CD4-positive, alpha-beta T cell treated with Interleukin-1 beta for 1 hour (primary cell): ENCODE results near the gene RIC3.

Experiments used
- DNase-seq, 2 donors: peaks; one replicate each; pipeline ENCODE4 v3.0.0-alpha.2; 2020 to 2022

The RIC3 gene

DNA sequence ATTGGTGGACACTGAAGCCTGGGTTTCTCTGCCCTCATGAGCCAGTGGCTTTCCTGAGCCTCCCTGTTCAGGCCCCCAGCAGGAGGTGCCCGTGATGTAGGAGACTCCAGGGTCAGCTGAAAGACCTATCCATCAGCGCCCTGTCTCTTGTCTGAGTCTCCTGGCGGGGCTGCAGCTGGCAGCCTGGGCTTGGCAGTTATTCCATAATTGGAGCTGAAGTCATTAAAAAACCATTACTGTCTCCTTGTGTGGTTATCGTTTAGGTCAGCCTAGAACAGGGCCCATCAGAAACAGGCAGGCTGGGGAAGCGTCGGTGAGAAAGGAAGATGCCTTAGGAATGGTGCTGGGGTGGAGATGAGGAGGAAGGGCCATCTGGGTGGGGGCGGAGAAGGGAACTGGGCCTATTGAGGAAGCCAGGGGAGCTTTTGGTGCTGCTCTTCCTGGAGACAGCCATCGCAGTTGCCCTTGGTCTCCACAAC, 82.8 kb downstream of the RIC3 start:
- no peak for DNase-seq

DNA sequence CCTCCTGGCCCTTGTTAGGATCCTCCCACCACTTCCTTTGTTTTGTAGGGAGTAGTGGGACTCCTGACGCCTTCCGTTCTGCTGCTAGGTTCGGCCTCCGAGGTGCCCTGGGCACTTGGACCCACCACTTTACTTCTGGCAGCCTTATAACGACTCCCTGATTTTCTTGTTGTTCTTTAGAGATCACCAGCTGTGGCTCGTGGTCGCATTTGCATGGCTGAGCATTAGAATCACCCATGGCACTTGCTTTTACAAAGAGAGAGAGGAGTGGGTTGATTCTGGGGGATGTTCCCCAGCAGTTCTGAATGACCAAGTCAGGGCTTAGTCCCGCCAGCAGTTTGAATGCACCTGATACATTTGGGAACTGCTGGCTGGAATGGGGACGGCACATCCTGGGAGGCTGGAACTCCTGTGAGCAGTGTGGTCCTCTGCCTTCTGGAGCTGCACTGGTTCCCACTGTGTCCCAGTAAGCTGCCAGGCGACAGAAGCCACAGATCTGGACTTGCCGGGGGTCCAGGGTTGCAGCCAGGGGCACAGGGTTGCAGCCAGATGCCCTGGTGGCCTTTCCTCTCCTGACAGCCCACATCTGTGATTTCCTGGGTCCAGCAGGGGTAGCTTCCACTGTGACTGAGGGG, 83.7 kb downstream of the RIC3 start:
- no peak for DNase-seq

DNA sequence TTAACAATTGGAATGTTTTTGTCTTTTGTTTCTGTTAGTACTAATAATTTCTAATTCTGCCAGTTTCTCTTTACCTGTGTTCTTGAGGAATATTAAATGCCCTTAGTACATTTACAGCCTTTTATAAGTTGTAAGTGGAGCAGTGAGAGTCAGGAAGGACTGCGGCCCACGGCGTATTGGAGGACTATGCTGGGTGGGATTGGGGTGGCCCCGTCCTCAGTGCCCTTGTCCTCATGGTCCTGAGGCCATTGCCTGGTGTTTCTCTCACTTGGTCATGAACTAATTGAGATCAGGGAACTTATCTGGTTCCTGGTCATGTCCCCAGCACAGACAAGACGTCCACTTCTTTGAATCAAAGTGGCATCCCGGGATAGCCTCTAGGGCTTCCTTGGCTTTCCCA, 84.5 kb downstream of the RIC3 start:
- DNase-seq: no peak

DNA sequence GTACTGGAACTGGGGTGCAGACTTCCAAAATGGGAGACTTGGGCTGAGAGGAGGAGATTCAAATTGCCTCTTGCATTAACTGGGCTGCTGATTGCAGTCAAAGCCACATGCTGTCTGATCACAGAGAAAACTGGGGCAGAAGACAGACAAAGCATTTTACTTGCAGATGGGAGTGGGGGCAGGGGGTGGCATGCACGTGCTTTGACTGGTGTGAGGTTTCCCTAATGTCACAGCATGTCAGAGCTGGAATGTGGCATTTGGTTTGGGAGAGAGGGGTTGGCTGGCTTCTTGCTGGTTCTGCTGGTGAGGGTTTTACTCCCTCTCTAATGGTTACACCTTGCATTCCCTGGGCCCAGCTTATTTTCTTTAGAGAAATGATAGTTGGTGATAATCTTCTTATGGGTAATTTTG, 84.9 kb downstream of the RIC3 start:
- DNase-seq: no peak

DNA sequence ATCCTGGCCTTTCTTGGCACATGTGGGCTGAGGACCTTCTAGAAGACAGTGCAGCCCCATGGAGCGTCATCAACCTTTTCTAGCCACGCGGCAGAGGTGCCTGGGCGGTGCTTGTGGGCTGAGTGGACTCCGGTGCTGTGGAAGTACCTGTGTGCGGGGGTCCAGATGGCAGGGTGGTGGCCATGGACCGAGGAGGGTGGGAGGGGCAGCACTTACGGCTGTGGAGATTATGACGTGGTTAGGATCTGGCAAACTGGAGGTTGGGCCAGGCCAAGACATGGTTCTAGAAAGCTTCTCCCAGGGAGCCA, 85.8 kb downstream of the RIC3 start:
- DNase-seq: no peak

DNA sequence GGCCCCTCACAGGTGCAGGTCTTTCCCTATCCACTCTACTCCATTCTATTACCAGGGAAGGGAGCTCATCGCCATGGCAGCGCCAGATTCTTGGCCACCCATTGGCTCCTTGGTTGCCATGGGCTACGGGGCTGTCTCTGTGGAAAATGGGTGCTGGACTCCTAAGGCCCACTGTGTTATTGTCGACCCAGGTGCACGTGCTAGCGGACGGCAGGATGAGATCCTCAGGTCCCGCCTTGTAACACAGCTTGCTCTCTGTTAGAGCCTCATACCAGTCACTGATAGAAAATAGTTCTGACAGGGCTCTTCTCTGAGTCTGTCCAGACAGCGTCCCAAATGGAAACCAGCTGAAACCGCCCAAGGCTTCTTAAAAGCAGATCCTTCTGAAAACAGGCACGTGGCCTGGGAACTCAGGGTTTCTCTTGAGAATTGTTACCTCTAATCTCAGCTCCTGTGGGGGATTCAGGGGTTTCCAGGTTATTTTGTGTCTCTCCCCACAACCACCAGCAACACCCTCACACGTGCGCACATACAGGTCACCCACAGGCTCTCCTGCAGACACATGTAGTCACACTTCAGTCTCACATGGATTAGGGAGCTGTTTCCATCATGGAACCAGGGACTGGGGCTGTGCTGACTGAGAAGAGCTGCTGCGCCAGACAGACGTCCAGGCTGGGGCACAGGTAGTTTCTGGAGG, 86.3 kb downstream of the RIC3 start:
- DNase-seq: no peak

DNA sequence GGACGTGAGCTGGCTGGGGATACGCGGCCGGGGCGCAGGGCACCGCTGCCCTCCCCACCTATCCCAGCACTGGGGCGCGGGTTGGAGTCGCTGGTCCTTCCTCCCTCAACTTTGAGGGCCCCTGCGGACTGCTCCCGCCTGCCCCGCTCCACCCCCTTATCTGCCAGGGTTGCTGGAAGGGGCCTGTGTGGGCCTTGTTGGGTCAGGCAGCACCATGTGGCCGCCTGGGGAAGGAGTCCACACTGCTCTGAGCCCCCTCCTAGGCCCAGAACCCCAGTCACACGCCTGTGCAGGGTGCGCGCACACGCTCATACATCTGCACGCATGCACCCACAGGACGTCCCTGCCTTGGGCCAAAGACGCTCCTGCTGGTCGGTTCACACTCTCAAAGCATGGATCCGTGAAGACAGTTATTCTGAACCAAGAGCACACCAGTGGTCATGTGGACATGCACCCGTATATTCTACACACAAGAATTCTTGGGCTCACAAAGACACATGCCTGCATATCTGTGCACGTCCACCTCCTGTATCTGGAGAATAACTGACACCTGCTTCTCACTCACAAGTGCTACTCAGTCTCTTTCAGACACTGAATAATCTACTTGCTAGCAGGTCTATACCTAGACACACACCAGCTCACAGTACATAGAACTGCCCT, 87.1 kb downstream of the RIC3 start:
- no peak for DNase-seq

DNA sequence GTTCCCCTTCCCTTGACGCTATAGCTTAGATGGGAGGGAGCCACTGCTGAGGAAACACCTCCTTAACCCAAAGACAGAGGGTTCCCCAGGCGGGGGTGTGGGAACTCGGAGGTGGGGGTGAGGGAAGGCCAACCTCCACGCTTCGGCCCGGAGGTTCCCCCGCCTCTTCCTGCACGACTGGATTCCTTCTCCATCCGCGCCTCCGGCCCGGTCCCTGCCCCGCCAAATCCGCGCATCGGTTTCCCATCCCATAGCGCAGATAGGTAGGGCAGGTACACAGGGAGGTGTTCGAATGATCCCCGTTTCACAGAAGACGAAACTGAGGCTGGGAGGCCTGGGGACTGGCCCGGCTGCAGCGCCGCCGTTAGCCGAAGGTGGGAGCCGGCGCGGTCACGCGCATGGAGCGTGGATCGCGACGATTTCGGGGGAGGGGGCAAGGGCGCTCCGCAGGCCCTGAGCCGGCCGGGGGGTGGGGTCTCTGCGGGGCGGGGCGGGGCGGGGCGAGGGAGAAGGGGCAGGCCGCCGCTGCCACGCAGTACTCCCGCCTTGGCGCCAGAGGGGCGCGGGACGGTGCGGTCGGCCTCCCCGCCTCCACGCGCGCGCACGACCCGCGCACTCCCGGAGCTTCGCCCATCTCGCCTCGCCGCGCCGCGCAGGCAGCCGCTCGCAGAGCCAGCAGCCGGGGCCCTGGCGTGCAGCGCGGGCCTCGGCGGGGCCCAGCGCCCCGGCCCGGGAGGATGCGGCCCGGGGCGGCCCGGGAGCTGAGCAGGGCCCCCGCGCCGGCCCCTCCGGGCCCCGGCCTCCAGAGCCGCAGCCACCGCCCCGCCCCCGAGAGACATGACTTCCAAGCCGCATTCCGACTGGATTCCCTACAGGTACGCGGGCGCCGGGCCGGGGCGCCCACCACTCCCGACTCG, 87.9 kb downstream of the RIC3 start, which contains the start of gene TUB:
Gene TUB, plus strand, starts transcription at position 538 of the 917 bp plus-strand sequence. Its CDS starts 300 bp downstream, at position 838.
- DNase-seq: no peak

DNA sequence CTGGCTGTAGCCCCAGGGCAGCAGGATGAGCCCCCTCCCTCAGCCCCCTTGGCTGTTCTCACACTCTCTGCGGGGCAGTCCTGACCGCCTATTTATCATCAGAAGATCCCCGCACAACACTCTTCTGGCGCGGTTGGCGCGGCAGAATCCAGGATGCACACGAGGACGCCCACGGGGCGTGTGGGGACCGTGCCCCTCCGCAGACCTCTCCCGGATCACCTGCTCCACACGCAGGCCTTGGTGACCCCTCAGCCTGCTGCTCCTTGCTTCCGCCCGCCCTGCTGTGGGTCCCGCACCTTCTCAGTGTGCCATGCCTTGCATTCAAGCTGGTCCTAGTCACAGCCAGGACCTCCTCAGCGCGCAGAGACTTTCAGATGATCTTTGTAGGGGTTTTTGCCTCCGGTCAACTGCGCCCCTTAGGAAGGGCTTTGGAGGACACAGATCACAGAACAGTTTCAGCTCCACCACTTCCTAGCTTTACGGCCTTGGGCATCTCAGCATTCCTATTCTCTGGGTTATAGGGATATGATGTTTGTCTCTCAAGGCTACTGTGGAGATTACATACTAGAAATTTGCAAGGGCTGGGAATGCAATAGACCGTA, 88.7 kb downstream of the RIC3 start:
- DNase-seq: no peak

DNA sequence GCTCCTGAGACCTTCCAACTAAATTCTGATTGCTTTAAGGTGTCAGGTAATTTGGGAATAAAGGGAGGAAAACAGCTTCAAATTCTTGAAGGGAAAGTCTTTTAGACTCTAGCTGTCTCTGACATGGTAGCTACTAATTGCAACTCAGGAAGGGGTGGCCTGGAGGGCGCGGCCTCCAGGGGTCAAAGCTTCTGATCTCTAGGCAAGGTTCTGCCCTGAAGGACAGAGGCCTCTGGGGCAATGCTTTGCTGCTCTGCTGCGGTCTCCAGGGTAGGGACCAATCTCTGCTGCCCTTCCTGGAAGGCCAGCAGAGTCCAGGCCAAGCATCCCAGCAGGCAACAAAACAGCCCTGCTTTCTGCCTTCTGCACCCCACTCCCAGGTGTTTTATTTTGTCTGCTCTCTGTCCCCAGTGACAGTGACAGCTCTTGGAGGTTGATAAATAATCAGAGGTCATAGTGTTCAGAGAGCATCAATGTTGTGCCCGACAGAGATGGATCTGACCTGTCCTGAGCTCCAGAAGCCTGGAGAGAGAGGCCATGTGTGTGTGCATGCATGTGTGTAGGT, 89.6 kb downstream of the RIC3 start:
- DNase-seq: no peak

DNA sequence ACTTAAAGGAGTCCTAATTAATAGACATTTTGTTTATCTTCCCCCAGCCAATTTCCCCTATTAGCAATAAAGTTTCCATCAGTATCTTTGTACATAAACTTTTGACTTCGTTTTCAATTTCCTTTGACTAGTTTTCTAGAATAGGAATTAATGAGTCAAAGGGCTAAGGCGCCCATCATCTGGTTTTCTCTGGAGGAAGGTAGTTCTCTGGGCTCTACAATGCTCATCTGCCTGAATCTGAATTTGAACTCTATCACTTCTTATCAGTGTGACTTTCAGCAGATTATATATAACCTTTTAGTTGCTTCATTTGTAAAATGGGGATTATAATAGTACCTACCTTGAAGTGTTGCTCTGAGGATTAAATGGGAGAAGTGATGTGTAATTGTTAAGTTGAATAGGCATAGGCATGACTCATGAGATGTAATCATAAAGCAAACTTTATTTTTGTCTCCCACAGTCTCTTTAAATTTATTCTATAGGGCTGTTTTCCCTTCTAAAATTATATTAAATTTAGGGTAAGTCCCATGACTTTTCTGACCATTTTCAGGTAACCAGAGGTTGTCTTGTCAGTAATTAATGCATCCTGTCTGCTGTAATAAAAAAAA, 93.6 kb downstream of the RIC3 start:
- DNase-seq: no peak

DNA sequence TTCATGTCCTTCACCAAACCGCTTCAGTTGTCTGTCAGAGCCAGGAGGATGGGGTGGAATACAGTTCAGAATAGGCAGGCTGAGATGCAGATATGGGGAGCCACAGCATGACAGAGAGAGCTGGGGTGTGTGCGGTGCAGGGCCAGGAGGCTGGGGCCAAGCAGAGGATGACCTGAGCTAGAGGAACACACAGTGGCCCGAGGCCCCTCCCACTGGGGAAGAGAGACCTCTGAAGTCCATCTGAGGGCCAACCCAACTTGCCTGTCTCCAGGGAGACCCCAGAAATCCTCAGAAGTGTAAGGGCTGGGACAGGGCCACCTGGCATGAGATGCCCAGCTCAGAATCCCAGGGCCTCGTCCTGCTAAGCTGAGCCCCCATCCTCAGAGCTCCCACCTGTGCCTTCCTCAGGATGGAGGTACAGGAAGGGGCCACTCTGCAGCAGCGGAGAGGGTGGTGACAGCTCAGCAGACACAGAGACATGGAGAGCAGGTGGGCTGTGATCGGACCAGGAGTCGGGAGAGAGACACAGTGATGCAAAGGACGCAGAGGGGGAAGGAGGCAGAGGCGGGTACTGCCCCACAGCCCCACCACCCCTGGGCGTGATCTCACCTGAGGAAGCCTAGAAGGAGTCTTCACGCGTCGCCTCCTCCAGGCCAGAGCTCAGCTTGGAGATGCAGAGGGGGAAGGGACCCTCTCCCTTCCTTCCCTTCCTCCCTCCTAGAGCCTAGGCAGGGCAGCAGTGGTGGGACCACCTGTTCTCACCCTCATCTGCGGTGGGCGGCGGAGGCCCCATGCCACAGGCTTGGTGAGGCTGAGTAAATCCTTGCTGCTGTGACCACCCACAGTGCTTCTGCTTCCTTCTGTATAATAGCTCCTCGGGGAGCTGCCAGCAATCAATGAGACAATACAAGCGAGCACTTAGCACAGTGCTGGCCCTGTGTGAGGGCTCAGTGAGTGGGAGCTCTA, 96.9 kb downstream of the RIC3 start:
- no peak for DNase-seq

DNA sequence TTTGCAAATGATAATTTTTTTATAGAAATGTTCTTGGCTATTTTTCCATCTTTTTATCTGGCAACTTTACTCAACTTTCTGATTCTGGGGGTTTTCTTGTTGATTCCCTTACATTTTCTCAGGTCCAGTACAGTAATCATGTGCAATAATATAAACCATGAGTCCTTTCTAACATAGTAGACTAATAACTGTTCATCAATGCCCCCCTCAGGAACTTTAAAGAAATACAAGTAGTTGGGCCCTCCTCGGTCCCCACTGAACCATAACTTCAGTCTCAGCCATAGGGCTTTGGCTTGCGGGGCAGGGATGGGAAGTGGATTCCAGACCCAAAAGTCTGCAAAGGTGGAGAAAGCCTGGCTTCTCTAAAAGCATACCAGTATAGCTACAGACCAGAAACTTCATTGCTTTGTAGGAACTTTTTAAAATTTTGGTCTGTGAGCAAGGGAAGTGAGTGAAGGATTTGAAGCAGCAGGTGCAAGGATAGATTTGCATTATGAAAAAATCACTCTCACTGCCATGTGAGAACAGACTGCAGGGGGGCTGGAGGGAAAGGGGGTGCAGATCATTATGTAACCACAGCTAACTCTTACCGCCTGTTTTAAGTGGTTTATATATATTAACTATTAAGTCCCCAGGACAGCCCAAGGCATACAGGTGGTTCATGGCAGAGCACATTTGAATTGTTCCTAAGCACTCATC, 98.3 kb downstream of the RIC3 start:
- no peak for DNase-seq

DNA sequence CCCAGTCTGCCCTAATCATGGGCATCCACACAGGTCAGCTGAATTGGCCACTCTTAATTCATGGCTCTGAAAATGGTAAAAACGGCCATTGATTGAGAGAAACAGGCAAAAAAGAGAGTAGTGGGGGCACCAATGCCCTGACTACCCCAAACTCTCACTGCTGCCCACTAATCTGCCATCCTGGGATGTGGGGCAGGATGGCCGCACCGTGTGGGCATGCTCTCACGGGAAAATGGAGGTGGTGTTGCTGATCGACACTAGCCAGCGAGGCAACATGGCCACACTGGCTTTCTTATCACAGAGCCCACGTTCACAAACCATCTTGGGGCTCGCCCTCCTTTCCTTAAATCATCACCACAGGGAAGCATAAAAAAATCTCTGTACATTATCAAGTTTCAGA, 99.1 kb downstream of the RIC3 start:
- no peak for DNase-seq

DNA sequence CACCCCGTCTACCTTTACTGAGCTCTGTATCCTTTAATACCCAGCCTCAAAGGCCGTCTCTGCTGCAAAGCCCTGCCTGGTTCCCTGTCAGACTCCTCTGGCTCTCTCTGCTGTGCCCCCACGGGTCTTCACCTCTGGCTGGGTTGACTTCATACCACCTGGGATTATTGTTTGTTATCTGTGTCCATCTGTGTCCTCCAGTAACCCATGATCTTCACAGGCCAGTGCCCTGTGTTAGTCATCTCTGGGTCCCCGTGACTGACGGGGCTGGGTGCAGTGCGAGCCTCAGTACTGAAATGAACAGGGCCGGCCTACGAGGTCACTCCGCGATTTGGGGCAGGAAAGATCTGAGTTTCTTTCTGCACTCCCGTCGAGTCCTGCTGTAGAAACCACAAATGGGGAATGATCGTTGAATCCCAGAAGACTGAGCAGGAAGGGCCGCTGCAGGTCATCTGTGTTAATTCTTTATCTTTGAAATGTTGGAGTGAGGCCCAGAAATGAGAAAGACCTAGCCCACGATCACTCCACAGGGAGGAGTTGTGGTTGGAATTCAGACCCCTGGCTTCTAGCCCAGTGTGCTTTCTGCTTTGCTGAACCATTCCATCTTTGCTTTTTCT, 100.1 kb downstream of the RIC3 start:
- no peak for DNase-seq

DNA sequence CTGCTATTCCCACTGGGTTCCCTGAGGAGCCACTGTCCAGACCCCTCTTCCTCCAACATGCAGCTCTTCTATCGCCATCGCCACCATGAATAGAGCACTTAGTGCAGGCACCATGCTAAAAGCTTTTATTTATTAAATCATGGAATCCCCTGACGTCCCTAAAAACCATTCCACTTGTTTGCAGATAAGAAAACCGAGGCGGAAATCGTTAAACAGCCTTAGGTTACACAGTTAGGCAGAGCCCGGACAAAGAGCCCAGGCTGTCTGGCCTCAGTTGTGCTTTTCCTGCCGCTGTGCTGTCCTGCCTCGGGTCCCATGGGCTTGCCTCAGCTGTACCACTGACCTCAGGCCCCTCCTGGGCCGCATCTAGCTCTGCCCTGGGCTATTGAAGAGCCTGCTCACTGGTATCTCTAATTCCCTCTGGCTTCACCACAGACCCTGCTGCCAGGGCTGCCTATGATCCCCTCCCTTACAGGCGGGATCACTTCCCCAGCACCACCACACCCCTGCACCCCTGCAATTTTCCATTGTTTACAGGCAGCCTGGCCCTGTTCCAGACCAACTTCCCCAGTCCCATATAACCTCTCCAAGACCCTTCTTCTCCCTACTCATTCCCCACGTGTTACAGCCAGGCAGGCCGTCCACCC, 100.8 kb downstream of the RIC3 start:
- no peak for DNase-seq

DNA sequence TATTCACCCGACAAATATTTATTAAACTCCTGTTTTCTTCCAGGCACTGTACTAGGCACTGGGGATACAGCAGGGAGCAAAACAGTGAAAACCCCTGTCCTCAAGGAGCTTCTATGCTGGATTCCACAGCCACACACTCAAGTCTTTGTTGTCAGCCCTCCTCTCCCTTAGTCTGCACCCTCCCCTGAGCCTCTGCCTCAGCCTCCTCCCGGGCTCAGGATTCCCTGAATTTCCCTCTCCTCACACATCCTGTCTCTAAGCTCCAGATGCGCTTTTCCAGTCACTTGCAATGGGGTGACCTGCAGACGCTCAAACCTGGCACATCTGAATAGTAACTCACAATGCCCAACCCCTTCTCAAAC, 101.3 kb downstream of the RIC3 start:
- DNase-seq: no peak

DNA sequence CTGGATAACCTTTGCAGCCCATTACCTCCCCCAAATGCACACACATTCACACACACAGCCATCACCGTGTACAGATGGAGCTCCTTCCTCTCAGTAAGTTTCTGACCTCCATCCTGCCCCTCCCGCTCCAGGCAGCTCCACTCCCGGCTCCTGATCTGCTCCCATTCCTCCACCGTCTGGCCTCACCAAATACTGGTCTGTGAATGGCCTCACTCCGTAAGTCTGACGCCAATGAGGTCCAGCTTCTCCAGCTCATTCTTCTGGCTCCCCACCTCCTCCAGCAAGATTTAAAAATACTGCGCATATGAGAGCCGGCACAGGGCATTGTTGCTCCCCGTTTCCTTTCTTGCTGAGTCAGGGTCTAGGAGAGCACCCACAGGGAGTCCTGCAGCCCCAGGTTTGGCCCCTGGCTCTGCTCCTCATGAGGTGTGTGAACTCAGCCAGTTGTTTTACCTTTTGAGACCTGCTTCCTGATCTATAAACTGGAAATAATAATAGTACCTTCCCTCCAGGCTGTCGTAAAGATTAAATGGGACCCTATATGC, 101.8 kb downstream of the RIC3 start:
- DNase-seq: no peak
